Bone marrow (tissue), 2 donors: Measurements from ENCODE around the gene PUS7.
"Not testable (repeated sequence)": the region's sequence is repeated elsewhere in the genome, so short reads cannot be mapped to it uniquely, and the experiment has no call there.

Source experiments
- DNase-seq, 2 donors: peaks; one replicate each; lab custom pipeline; 2025; lab: John Stamatoyannopoulos, UW

Gene PUS7

DNA sequence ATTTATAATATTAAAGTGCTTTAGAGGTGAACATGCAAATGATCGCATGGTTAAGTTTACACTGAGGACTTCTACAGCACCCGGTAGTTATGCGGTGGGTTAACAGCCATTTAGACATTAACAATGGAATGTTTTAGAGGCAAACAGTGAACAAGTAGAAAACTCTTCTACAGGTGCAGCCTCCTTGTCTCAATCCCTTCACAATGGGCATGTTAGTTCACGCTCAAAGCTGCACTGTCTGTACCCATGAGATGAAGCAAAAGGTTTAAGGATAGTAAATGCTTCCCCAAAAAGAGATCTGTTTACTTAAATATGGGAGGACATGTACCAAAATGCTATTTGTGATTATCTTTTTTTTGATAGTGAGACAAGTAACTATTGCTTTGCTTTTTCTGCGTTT, 25.1 kb downstream of the PUS7 start:
- no peak for DNase-seq

DNA sequence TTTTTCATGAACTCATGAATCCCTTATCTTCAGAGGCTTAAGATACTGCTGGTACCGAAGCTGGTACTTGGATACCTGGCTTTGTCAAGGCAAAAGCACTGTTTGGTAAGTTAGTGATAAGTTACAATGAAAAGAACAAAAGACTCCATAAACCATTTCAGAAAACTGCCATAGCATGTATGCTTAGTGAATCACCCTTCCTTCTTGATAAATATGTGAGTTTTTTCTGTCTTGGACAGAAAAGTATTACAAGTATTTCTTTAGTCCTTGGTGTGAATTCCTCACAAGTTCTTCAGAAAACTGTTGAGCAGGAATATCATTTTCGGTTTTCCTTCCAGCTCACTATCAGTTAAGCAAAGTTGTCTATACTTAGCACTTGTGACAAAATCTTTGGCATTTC, 25.6 kb downstream of the PUS7 start:
- no peak for DNase-seq

DNA sequence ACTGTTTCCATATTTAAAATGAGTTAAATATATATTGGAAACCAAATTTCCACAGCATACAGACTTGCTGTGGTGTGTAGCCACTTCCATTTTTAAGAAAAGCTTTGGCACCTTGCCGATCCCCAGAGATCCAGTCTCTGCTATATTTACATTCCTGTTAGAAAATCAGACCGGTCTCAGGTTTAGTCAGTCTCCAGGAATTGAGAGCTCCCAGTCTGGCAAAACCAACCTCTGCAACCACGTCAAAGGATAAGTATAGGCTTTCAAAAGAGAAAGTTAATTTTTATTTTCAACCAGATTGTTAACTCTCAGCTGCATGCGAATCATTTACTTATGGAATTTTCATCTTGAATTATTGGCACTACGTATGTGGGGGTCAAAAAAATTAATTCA, 28.2 kb downstream of the PUS7 start:
- DNase-seq = no peak

DNA sequence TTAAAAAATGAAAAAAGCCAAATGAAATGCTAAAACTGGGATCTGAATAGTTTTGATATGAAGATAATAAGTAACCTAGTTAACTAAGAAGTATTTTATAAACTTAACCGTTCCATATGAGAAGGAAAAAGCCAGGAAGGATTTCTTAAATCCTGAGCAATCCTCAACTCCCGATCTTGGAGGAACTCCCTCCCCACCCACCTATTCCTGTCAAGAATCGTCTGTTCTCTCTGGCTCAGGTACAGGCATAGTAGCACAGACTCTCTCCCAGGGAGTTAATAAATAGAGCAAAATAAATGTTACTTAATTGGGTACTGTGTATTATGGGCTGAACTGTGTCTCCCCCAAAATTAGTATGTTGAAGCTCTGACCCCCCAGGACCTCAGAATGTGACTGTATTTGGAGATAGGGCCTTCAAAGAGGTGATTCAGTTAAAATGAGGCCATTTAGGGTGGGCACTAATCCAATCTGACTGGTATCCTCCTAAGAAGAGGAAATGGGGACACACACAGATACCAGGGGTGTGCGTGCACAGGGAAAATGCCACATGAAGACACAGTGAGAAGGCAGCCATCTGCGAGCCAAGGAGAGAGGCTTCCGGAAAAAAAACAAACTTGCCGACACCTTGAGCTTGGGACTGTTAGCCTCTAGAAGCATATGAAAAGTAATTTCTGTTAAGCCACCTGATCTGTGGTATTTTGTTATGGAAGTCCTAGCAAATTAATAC, 28.7 kb downstream of the PUS7 start:
- no peak for DNase-seq

DNA sequence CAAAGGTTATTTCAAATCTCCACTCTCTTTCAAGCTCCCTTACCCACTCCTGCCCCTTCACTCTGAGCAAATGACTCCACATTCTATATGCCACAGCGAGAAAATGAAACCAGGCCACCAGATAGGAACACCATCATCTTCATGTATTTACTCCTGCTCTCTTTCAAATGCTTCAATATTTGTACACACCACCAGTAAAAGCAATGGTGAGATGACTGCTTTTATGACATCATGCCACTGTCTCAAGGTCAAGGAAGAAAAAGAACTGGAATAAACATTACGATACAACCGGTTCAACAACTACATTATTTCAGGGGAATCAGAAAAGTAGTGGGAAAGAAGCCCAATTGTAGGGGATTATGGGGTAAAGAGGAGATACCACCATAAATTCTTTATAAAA, 32.7 kb downstream of the PUS7 start:
- no peak for DNase-seq

DNA sequence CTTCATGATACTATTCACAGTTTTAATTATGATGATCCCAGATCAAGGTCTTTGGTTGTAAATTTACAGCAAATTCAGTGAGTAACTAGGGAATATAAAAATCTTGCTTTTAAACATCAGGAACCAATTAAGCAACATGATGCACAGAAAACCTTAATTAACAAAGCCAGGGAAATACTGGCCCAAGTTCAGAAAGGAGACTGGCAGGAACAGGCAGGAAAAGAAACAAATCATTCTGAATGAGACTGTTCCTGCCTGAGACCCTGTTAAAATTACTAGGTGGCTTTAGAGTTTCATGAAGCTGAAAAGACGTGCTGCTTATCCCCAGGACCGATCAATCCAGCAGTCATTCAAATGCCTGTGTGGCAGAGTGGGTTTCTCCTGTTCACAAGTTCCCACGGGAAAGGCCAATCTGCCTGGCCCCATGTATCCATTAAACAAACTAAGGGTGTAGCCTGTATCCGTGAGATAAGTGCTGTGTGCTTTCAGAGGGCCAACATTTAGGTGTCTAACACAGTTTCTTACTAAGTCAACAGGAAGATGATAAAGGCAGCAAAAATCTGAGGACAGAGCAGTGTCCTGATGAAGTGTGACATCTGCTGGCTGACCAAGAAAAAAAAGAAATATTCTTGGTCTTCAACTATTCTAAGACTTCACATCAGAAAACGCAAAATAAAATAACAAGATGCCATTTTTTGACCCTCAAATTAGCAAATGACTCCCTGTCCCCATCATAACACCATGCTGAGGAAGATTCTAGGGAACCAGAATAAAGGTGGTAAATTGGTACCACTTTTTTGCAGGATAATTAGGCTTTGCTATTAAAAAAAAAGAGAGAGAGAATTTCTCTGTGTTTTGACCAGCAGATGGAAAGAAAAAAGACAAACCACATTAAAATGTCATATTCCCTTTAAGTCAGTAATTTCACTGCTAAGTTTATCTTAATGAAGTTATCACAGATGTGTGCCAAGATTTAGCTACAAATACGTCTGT, 34.2 kb downstream of the PUS7 start:
- no peak for DNase-seq

DNA sequence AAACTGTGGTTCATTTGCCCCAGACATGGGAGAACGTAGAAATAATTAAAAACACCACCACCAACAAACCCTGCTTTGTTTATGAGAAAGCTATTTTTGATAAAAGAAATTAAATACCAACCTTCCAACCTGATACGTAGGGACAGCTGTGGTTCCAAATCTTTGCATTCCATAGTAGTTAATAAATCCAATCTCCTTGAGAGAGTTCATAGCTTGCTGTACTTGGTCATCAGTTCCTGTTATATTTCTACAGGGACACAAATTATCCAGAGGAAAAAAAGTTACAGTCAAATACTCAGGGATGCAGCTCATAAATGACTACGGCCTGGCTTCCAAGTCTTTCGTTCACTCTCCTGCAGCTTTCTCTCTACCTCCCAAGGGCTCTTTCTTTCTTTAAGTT, 41.1 kb downstream of the PUS7 start:
- no peak for DNase-seq

DNA sequence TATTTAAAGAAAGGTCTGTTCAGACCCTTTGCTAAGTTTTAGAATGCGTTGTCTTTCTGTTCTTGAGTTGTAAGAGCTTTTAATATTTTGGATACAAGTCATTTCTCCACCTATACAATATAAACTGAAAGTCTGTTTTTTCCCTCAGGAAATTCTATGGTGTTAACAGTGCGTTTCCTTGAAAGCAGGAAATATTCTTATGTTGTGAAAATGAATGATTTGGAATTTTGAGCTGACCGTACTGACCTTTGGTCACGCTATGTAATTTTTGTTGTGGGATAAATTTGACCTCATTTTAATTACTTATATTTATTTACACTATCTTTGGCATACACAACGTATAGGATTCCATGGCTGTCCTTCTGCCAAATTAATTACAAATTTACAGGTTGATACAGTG, 43.5 kb downstream of the PUS7 start:
- DNase-seq = no peak

DNA sequence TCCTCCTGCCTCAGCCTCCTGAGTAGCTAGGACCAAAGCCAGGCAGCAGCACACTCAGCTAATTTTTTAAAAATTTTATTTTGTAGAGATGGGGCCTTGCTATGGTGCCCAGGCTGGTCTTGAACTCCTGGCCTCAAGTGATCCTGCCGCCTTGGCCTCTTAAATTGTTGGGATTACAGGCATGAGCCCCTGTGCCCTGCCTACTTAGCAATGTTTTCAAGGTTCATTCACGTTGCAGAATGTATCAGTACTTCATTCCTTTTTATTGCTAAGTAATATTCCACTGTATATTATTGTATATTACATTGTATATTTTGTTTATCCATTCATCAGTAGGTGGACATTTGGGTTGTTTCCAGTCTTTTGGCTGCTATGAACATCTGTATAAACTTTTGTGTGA, 44.2 kb downstream of the PUS7 start:
- no peak for DNase-seq

DNA sequence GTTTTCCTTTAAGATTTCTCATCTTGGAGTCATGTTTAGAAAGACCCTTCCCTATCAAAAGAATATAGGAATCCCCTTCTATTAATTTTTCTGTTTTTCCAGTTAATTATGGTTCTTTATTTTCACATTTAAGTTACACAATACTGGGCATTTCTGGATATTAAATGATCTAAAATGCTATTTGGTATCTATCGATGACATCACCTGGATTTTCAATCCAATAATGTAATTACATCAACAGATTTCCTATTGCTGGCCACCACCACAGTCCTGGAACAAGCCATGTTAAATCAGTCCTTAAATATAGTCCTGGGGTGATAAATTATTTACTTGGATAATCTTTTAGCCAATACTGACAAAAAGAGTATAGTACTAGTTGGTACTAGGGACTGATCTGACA, 48.0 kb downstream of the PUS7 start:
- DNase-seq = no peak

DNA sequence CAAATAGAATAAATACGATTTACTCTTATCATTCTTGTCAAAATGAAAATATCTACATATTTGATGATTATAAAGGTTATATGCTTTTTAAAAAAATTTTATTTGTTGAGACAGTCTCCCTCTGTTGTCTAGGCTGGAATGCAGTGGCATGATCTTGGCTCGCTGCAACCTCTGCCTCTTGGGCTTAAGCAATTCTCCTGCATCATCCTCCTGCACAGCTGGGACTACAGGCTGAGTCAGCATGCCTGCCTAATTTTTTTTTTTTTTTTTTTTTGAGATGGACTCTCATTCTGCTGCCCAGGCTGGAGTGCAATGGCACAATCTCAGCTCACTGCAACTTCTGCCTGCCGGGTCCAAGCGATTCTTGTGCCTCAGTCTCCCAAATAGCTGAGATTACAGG, 48.9 kb downstream of the PUS7 start:
- DNase-seq = no peak

DNA sequence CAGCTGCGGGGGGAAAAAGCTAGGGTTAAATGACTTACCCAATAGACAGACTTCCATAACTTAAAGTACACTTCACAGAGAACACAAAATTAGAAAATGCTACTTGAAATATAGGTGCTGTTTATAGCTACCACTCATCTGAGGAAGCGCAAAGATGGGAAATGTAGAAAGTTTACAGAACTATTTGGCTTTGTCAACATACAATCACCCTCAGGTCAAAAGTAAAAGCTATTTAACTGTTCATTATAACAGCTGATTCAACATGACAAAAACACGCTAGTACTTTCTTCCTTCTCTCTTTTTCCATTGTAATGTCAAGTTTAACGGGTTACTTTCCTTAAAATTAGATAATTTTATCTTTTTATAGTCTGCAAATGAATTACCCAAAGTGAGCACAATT, 51.2 kb downstream of the PUS7 start:
- DNase-seq = no peak

DNA sequence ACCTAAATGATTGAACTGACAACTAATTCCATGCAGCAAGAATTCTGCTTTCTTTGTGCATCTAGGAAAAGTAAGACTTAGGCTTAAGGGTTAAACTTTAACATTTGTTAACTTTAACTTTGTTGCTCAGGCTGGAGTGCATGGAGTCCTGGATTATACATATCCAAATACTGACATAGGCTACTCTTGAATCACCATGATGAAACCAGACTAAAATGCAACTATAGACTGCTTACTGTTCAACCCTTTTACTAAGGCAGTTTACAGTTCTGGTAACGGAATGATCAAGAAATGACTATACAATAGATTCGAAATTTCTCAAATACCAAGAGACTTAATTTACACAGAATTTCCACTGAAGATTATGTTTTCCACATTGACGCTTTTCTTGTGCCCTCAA, 52.0 kb downstream of the PUS7 start:
- DNase-seq = no peak

DNA sequence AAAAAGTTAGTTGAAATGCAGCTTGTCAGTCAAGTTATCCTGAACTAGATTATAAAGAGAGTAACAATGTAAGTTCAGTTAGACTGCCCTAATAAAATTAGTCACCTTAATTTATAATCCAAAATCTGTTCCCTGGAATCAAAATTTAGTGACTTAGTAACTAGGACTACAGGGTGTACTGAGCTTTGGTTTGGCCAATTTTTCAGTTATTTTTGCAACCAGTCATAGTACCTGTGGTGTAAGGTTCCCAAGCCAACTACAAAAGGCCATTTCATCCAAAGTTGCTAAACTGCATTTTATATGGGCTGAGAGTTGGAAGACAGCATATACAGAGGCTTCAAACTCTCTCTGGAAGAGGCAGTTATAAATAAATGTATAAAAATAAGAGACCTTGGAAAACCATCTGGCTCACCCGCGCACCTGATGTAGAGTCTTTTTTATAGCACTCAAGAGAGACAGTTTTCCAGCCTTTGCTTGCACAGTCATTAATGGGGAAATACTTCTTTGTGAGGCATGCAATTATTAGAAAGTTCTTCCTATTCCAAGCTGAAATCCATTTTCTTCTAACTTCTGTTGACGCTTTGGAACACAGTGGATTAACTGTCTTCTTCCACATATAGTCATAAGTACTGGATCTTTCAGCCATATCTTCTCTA, 59.2 kb downstream of the PUS7 start:
- DNase-seq = no peak

DNA sequence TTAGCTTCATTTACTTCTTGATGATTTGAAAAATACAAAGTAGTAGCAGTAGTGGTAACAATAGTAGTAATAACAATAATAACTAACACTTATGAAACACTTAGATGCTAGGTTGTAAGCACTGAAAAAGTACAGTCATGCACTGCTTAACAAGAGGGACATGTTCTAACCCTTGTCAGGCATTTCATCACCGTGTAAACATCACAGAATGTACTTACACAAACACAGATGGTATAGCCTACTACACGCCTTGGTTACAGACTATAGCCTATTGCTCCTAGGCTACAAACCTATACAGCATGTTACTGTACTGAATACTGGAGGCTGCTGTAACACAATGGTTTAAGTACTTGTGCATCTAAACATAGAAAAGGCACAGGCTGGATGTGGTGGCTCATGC, 60.6 kb downstream of the PUS7 start:
- no peak for DNase-seq

DNA sequence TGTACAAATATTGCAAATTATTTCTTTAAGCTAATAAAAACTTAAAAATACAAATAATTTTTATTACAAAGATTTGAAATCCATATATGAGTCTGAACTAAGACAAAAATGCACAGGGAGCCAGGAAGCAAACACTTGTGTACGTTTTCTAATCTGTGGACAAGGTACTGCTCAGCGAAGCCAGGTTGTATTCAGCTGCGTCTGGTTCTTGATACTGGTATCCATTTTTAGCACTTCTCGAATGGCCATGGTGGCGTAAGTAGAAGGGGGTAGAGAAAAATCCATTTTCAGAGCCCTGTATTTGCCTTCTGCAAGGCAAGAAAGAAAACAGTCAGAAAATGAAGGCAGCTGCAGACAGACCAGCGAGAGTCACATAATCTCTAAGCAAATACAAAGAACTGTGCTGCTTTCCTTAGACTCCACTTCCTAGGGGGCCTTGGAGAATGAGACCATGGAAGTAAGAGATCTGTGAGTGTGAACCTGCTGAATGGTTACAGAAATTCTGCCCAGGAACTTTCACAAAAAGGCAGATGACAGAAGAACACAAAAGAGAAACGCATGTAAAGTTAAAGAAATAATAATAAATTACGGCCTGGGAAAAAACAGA, 64.3 kb downstream of the PUS7 start:
- DNase-seq = no peak

DNA sequence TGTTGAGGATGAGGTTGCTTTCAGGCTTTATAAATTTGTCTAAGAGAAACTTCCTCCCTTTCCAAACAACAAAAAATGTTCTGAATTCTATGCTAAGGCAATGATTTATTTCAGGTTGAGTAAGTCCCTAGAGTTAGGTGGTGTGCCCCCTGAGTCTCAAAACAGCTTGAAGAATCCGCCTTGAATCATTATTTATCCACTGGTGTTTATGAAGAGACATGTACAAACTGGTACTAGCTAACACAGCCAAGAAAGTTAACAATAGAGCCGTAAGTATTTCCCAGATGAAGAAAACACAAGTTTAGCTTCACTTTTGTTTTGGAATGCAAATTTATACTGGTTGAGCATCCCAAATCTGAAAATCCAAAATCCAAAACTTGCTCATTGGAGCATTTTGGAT, 67.2 kb downstream of the PUS7 start:
- no peak for DNase-seq

DNA sequence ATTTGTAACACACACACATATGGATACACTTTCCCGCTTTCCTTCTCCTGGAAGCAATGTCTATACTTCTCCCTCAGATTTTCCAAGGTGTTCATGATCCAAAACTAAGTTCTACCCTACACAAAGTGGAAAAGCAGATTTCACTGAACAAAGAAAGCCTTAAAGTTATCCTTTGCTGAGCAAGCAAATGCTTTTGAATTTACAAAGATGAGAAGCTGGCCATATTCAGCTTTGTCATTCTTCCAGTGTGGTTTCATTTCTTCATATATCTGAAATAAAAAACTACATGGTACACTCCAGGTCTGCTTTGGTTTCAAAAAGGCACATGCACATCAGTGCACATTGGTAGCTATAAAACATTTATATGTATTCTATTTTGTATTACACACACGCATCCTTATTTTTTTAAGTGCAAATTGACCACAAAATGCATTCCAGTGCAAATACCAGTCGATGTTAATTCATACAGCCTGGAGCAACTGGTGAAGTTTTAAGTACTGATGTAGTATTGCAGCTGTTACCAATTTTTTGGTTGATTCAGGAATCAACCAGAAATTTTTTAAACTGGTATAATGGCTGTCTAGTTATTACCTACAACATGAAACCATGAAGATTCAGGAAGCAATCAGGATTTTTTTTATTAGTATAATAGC, 67.8 kb downstream of the PUS7 start:
- no peak for DNase-seq

DNA sequence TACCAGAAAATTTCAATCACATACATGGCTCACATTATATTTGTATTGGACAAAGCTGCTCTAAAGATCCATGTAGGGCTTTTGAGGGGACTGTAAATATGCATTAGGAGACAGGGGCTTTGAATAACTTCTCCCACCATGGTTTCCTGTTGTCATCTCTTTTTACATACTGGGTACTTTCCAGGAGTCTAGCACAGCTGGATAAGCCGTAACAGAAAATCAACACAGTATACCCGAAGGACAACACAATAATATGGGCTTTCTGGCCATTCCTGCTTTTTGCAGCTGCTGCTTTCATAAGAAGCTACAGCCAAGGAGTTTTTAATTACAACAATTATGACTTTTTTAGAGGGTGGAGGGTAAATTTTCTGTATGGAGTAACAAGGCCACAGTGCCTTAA, 70.0 kb downstream of the PUS7 start:
- no peak for DNase-seq

DNA sequence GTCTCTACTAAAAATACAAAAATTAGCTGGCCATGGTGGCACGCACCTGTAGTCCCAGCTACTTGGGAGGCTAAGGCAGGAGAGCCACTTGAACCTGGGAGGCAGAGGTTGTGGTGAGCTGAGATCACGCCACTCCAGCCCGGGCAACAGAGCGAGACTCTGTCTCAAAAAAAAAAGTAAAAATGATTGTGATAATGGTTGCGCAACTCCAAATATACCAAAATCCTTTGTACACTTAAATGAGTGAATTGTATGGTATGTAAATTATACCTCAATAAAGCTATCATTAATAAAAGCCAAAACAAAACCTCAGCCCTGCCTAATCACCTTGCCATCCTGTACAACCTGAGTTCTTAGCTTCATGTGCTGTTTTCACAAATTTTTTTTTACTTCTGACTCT, 71.2 kb downstream of the PUS7 start:
- DNase-seq = not testable (repeated sequence)

DNA sequence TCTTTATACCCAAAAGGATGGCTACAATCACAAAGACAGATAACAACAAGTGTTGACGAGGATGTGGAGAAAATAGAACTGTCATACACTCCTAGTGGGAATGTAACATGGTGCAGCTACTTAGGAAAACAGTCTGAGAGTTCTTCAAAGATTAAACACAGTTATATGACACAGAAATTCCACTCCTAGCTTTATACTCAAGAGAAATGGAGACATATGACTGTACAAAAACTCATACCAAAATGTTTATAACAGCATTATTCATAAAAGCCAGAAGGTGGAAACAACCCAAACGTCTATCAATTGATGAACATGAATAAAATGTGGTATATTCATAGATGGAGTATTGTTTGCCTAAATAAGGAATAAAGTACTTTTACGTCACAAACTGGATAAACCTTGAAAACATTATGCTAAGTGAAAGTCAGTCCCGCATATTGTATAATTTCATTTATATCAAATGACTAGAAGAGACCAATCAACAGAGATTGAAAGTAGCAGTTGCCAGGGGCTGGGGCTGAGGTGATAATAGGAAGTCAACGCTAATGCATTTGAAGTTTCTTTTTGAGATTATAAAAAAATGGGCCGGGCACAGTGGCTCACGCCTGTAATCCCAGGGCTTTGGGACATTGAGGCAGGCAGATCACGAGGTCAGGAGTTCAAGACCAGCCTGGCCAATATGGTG, 71.8 kb downstream of the PUS7 start:
- DNase-seq = no peak
